Caco-2 (cell line): ENCODE data around the gene SHC3. TPM values are rescaled to one million over a fixed set of nuclear protein-coding genes. Genes with fewer than 3 reads are reported as not detected.

ENCODE experiments used
- BruUV-seq: library from RNA; stranded (reverse); fragments of 400-500 nt; replicated peaks from 2 replicates; lab custom pipeline; 2021; lab: Mats Ljungman, UMichigan
- CTCF ChIA-PET: fragments of 300-600 bp; sonication (Branson Sonifier 250); formaldehyde crosslinking; loops from one replicate; lab custom pipeline; 2022; ENCODE audit warnings: antibody characterized with exemption; lab: Charles Lee
- POLR2A ChIA-PET: fragments of 300-600 bp; sonication (Branson Sonifier 250); formaldehyde crosslinking; loops from one replicate; lab custom pipeline; 2022; ENCODE audit warnings: antibody characterized with exemption; lab: Charles Lee
- DNase-seq, 2 experiments: peaks; one replicate each; pipeline versions ENCODE4 v3.0.0 to v3.0.0-alpha.2; 2020 to 2022
- H3K27me3 ChIP-seq: replicated peaks from 2 replicates; pipeline ENCODE4 v1.6.0; 2011; ENCODE audit warnings: low read length; ENCODE audit not compliant: control insufficient read depth, insufficient read depth
- H3K36me3 ChIP-seq: 2 replicates; pipeline ENCODE4 v1.5.1; 2011; ENCODE audit warnings: low read length; ENCODE audit not compliant: control insufficient read depth, insufficient read depth
- H3K4me1 ChIP-seq: fragments of 250-450 bp; sonication (Bioruptor Pico); 2 replicates; pipeline ENCODE4 v1.5.1; 2020; ENCODE audit warnings: mild to moderate bottlenecking
- H3K4me3 ChIP-seq: 2 replicates; pipeline ENCODE4 v1.5.1; 2011; ENCODE audit warnings: low read depth, mild to moderate bottlenecking, control low read depth, low read length
- H3K9me3 ChIP-seq: fragments of 250-450 bp; sonication (Bioruptor Pico); 2 replicates; pipeline ENCODE4 v1.5.1; 2020; ENCODE audit warnings: mild to moderate bottlenecking, moderate library complexity
- H3K27ac Mint-ChIP-seq: one replicate; pipeline ENCODE4 v1.8.0; 2022; ENCODE audit warnings: mixed read lengths; ENCODE audit not compliant: unreplicated experiment
- H3K27me3 Mint-ChIP-seq: one replicate; pipeline ENCODE4 v1.8.0; 2022; ENCODE audit warnings: mixed read lengths; ENCODE audit not compliant: insufficient read depth, unreplicated experiment
- H3K36me3 Mint-ChIP-seq: one replicate; pipeline ENCODE4 v1.8.0; 2022; ENCODE audit warnings: mild to moderate bottlenecking, mixed read lengths; ENCODE audit not compliant: insufficient read depth, unreplicated experiment
- H3K4me1 Mint-ChIP-seq: one replicate; pipeline ENCODE4 v1.8.0; 2022; ENCODE audit warnings: low read depth, mixed read lengths; ENCODE audit not compliant: unreplicated experiment
- H3K4me3 Mint-ChIP-seq: one replicate; pipeline ENCODE4 v1.8.0; 2022; ENCODE audit warnings: mild to moderate bottlenecking, moderate library complexity, mixed read lengths; ENCODE audit not compliant: unreplicated experiment
- H3K9me3 Mint-ChIP-seq: one replicate; pipeline ENCODE4 v1.8.0; 2022; ENCODE audit warnings: mixed read lengths; ENCODE audit not compliant: unreplicated experiment
- CTCF ChIP-seq, 2 experiments: fragments of 200-600 bp in 1 of 2; IDR thresholded peaks; 1 replicate in 1 of 2; 2 replicates in 1 of 2; pipeline versions ENCODE4 v1.5.1 to v1.8.0; 2011 to 2022; ENCODE audit warnings: antibody characterized with exemption in 1 of 2, control low read depth in 1 of 2, inconsistent platforms in 1 of 2, low read depth in 1 of 2, low read length in 1 of 2, mild to moderate bottlenecking in 1 of 2, moderate library complexity in 1 of 2; ENCODE audit not compliant: insufficient read depth in 1 of 2, severe bottlenecking in 1 of 2, unreplicated experiment in 1 of 2
- intact Hi-C: fragments of 100-400 bp; cut with micrococcal nuclease; formaldehyde crosslinking; loops from one replicate; pipeline ENCODE4 v1.10.0; 2022; ENCODE audit not compliant: unreplicated experiment
- total RNA-seq: library from RNA; stranded (reverse); gene quantifications from 2 replicates; pipeline ENCODE4 v1.2.3, GENCODE V29; 2022

The SHC3 gene
- total RNA-seq, 1 experiment from 2014 or later, result 0.20 TPM

- no peak overlapping the region for H3K27ac Mint-ChIP-seq
- H3K9me3 ChIP-seq, result no peaks in the 10 kb centered on the region
- H3K4me1 Mint-ChIP-seq, result no peaks in the 10 kb centered on the region
- no peaks in the 10 kb centered on the region for H3K9me3 Mint-ChIP-seq
- H3K4me3 Mint-ChIP-seq, result no peak overlapping the region
- no peaks in the 10 kb centered on the region for H3K4me1 ChIP-seq
- POLR2A ChIA-PET, result no interaction called here
- no peaks in the 10 kb centered on the region for H3K36me3 ChIP-seq
- H3K4me3 ChIP-seq, result no peak overlapping the region
- no peak for DNase-seq
- no peaks in the 10 kb centered on the region for H3K27me3 ChIP-seq
- intact Hi-C loops, result no loop called here
- H3K27me3 Mint-ChIP-seq, result no peaks in the 10 kb centered on the region
- CTCF ChIA-PET, result no interaction called here
- TF ChIP-seq CTCF (IDR thresholded peaks at IDR 0.05; ENCODE audit: insufficient read depth in 1 of 2, low read depth in 1 of 2, low read length in 1 of 2, severe bottlenecking in 1 of 2, unreplicated experiment in 1 of 2), result no peak
- H3K36me3 Mint-ChIP-seq, result no peaks in the 10 kb centered on the region
- BruUV-seq, result no TSS peak
Measured at GRCh38 chr9:89046832-89047231, 131.8 kb downstream of the SHC3 start.

GRCh38 chr9:89044881-89045280, 133.7 kb downstream of the SHC3 start:
- no peaks in the 10 kb centered on the region for H3K36me3 Mint-ChIP-seq
- H3K27ac Mint-ChIP-seq, result no peak overlapping the region
- H3K4me3 Mint-ChIP-seq, result no peak overlapping the region
- no TSS peak for BruUV-seq
- H3K9me3 Mint-ChIP-seq, result no peaks in the 10 kb centered on the region
- ChIA-PET POLR2A (no interaction called here), CTCF (no interaction called here)
- H3K9me3 ChIP-seq, result no peaks in the 10 kb centered on the region
- H3K4me1 ChIP-seq, result no peaks in the 10 kb centered on the region
- H3K4me1 Mint-ChIP-seq, result no peaks in the 10 kb centered on the region
- no peaks in the 10 kb centered on the region for H3K36me3 ChIP-seq
- H3K4me3 ChIP-seq, result no peak overlapping the region
- no peak for TF ChIP-seq CTCF (IDR thresholded peaks at IDR 0.05; ENCODE audit: insufficient read depth in 1 of 2, low read depth in 1 of 2, low read length in 1 of 2, severe bottlenecking in 1 of 2, unreplicated experiment in 1 of 2)
- H3K27me3 Mint-ChIP-seq, result no peaks in the 10 kb centered on the region
- intact Hi-C loops, result no loop called here
- no peak for DNase-seq
- no peaks in the 10 kb centered on the region for H3K27me3 ChIP-seq

- H3K9me3 ChIP-seq, result no peaks in the 10 kb centered on the region
- DNase-seq, result no peak
- ChIA-PET POLR2A (no interaction called here), CTCF (no interaction called here)
- no peaks in the 10 kb centered on the region for H3K9me3 Mint-ChIP-seq
- BruUV-seq, result no TSS peak
- no peak for TF ChIP-seq CTCF (IDR thresholded peaks at IDR 0.05; ENCODE audit: insufficient read depth in 1 of 2, low read depth in 1 of 2, low read length in 1 of 2, severe bottlenecking in 1 of 2, unreplicated experiment in 1 of 2)
- H3K4me3 ChIP-seq, result no peak overlapping the region
- no peaks in the 10 kb centered on the region for H3K4me1 Mint-ChIP-seq
- no peaks in the 10 kb centered on the region for H3K36me3 ChIP-seq
- no peaks in the 10 kb centered on the region for H3K27me3 Mint-ChIP-seq
- H3K4me1 ChIP-seq, result no peaks in the 10 kb centered on the region
- no peaks in the 10 kb centered on the region for H3K36me3 Mint-ChIP-seq
- H3K4me3 Mint-ChIP-seq, result no peak overlapping the region
- no peak overlapping the region for H3K27ac Mint-ChIP-seq
- H3K27me3 ChIP-seq, result no peaks in the 10 kb centered on the region
- intact Hi-C loops, result no loop called here
Measured at GRCh38 chr9:89044104-89044503, 134.5 kb downstream of the SHC3 start.
